HepG2 (cell line): ENCODE data around the gene SRF. TPM values are rescaled to one million over a fixed set of nuclear protein-coding genes. Genes with fewer than 3 reads are reported as not detected.

Experiments
- ATAC-seq: fragments of 200-7000 bp; cut with Tn5 transposase; 3 replicates; pipeline ENCODE4 v1.9.1; 2020; ENCODE audit warnings: mild to moderate bottlenecking, moderate library complexity
- BruUV-seq: library from RNA; stranded (reverse); fragments of 400-500 nt; replicated peaks from 2 replicates; lab custom pipeline; 2021; lab: Mats Ljungman, UMichigan
- CTCF ChIA-PET: fragments of 300-600 bp; formaldehyde crosslinking; extraction: SDS; loops from one replicate; lab custom pipeline; 2021; ENCODE audit warnings: low total read pairs, inconsistent platforms, low intra/inter-chr PET ratio; lab: Yijun Ruan, JAX
- POLR2A ChIA-PET: fragments of 350-600 bp; sonication (Branson Sonifier 250); formaldehyde crosslinking; loops from one replicate; lab custom pipeline; 2020; ENCODE audit warnings: antibody characterized with exemption, inconsistent platforms; lab: Yijun Ruan, JAX
- DNase-seq: peaks from one replicate; pipeline ENCODE4 v3.0.0-alpha.2; 2015; ENCODE audit warnings: low spot score
- FAIRE-seq: peaks from 3 replicates; lab custom pipeline; 2011; peaks lifted over from hg19 to GRCh38; lab: Jason Lieb, UNC
- H2AFZ ChIP-seq: one replicate; pipeline ENCODE4 v1.6.1; 2011; ENCODE audit warnings: low read length, inconsistent platforms
- H3K27ac ChIP-seq: fragments of 300-600 bp; 3 replicates; pipeline ENCODE4 v1.8.0; 2011; ENCODE audit warnings: mixed run types, mild to moderate bottlenecking, mixed read lengths, low read length, inconsistent platforms; ENCODE audit not compliant: insufficient read depth; ENCODE audit errors: extremely low read length
- H3K27me3 ChIP-seq, 2 experiments: fragments of 200-600 bp in 1 of 2; 2 replicates in 1 of 2; 3 replicates in 1 of 2; pipeline versions ENCODE4 v1.6.0 to v1.8.0; 2011; ENCODE audit warnings: low read length in 2 of 2, mild to moderate bottlenecking in 2 of 2, moderate library complexity in 2 of 2, inconsistent platforms in 1 of 2; ENCODE audit not compliant: insufficient read depth in 2 of 2, control insufficient read depth in 1 of 2
- H3K36me3 ChIP-seq, 2 experiments: fragments of 200-600 bp in 1 of 2; replicated peaks in 1 of 2; 2 replicates in 1 of 2; 3 replicates in 1 of 2; pipeline versions ENCODE4 v1.5.1 to v1.8.0; 2011; ENCODE audit warnings: low read length in 2 of 2, inconsistent platforms in 1 of 2; ENCODE audit not compliant: insufficient read depth in 2 of 2, control insufficient read depth in 1 of 2
- H3K4me1 ChIP-seq: 2 replicates; pipeline ENCODE4 v1.5.1; 2012; ENCODE audit warnings: low read length, inconsistent platforms; ENCODE audit not compliant: insufficient read depth
- H3K4me2 ChIP-seq: 2 replicates; pipeline ENCODE4 v1.6.0; 2011; ENCODE audit warnings: low read depth, low read length, inconsistent platforms
- H3K4me3 ChIP-seq, 3 experiments: fragments of 200-600 bp in 1 of 3; sonication (generic), shearing (Covaris generic) in 1 of 3; replicated peaks in 1 of 3; 2 replicates each; pipeline ENCODE4 v1.5.1; 2011 to 2016; ENCODE audit warnings: low read length in 3 of 3, inconsistent platforms in 2 of 3, low read depth in 2 of 3, mild to moderate bottlenecking in 2 of 3, control low read depth in 1 of 3, mixed read lengths in 1 of 3; ENCODE audit not compliant: insufficient read depth in 1 of 3
- H3K79me2 ChIP-seq: one replicate; pipeline ENCODE4 v1.6.1; 2011; ENCODE audit warnings: low read length, inconsistent platforms; ENCODE audit not compliant: insufficient read depth
- H3K9ac ChIP-seq: 2 replicates; pipeline ENCODE4 v1.6.0; 2011; ENCODE audit warnings: mild to moderate bottlenecking, low read depth, low read length, inconsistent platforms; ENCODE audit not compliant: insufficient read depth
- H3K9me3 ChIP-seq: 2 replicates; pipeline ENCODE4 v1.5.1; 2012; ENCODE audit warnings: mild to moderate bottlenecking, low read length
- H4K20me1 ChIP-seq: 2 replicates; pipeline ENCODE4 v1.6.0; 2011; ENCODE audit warnings: inconsistent platforms, mild to moderate bottlenecking, low read length, moderate library complexity; ENCODE audit not compliant: insufficient read depth
- ELF1 ChIP-seq: sonication (generic); formaldehyde crosslinking; IDR thresholded peaks from 2 replicates; pipeline ENCODE4 v1.4.0; 2020; ENCODE audit warnings: missing genetic modification reagents
- HNRNPLL ChIP-seq: fragments of 200-400 bp; formaldehyde crosslinking; IDR thresholded peaks from 2 replicates; pipeline ENCODE4 v1.6.1; 2017; ENCODE audit warnings: mild to moderate bottlenecking, low read depth, low read length; ENCODE audit not compliant: poor library complexity, severe bottlenecking
- POLR2A ChIP-seq, 2 experiments: IDR thresholded peaks; 2 replicates each; pipeline ENCODE4 v1.6.1; 2011; ENCODE audit warnings: low read depth in 2 of 2, low read length in 2 of 2, mild to moderate bottlenecking in 1 of 2, moderate library complexity in 1 of 2; ENCODE audit not compliant: insufficient read depth in 1 of 2
- ZNF792 ChIP-seq: IDR thresholded peaks from 2 replicates; pipeline ENCODE4 v1.6.1; 2016
- WGBS: methylation state at CpG from one replicate; pipeline ENCODE4 v1.1.6; 2017; ENCODE audit warnings: low lambda C conversion rate; 5-methylcytosine and 5-hydroxymethylcytosine counted together
- in situ Hi-C: cut with HindIII; loops from 2 replicates; pipeline ENCODE4 v1.10.0; 2017; ENCODE audit warnings: low pct_unique_long_range_greater_than_20kb; ENCODE audit not compliant: extremely low pct_ligation_motif_present
- intact Hi-C: fragments of 100-400 bp; cut with micrococcal nuclease; formaldehyde crosslinking; loops from one replicate; pipeline ENCODE4 v1.10.0; 2022; ENCODE audit not compliant: unreplicated experiment
- polyA plus RNA-seq, 8 experiments: library from polyadenylated mRNA; depleted of rRNA in 3 of 8; stranded (reverse) in 7 of 8; unstranded in 1 of 8; fragments of >200 nt; fragmentation: Illumina TruSeq in 4 of 8; extraction: Trizol in 4 of 8; gene quantifications; 2 replicates each; pipeline versions ENCODE4 v1.2.1 to v1.2.3, GENCODE V29; 2011 to 2016; ENCODE audit warnings: low read depth in 4 of 8, missing spikeins in 1 of 8, mixed read lengths in 1 of 8; ENCODE audit not compliant: insufficient read depth in 1 of 8
- total RNA-seq, 5 experiments: library from RNA; depleted of rRNA; stranded (reverse); fragments of >200 nt; fragmentation: Illumina TruSeq; extraction: Trizol; gene quantifications; 2 replicates each; pipeline ENCODE4 v1.2.3, GENCODE V29; 2016; ENCODE audit warnings: low read depth in 1 of 5

Gene SRF
- total and polyA plus RNA-seq, 2 of the 13 experiments (the other 11 are each of a cell fraction or from before 2014, with no cell fraction given): 25.5 to 44.1 TPM

- POLR2A ChIA-PET: no interaction called here
- Histone ChIP-seq H2AFZ (no peak overlapping the region), H3K9ac (no peak overlapping the region), H3K36me3 (peaks cover 0 to 3% of the 10 kb centered on the region in 2 experiments; a peak in 1 of 5 replicates), H3K27me3 (no peaks in the 10 kb centered on the region), H3K9me3 (no peaks in the 10 kb centered on the region), H3K4me1 (0 out of 2 replicates have a peak, but pooled peaks cover 2% of the 10 kb centered on the region), H3K4me3 (no peak overlapping the region), H3K79me2 (no peaks in the 10 kb centered on the region)
- ATAC-seq (peak; percentile 6; the same call in 1 of the 3 replicates), FAIRE-seq (no peak)
- 98% methylated on average over 3 of the region's 3 CpGs for WGBS
- BruUV-seq: no TSS peak
- in situ Hi-C loops: no loop called here
- TF ChIP-seq POLR2A (IDR thresholded peaks at IDR 0.05; ENCODE audit: insufficient read depth in 1 of 2, low read depth in 2 of 2, low read length in 2 of 2) (0 out of 4 replicates have a peak, but pooled peaks of 1 of the 2 experiments have one; percentile 2), ZNF792 (CRISPR knock-in tag) (no peak), ELF1 (no peak)
- TF ChIP-seq, all 625 proteins: peak for 1
- Histone ChIP-seq H3K27ac (no peak overlapping the region), H3K4me2 (no peak overlapping the region), H4K20me1 (no peaks in the 10 kb centered on the region)
- intact Hi-C loops: no loop called here
- DNase-seq: no peak
- CTCF ChIA-PET: no interaction called here
These were observed 48.0 kb downstream of the SRF start for GRCh38 chr6:43219119-43219518.

DNA sequence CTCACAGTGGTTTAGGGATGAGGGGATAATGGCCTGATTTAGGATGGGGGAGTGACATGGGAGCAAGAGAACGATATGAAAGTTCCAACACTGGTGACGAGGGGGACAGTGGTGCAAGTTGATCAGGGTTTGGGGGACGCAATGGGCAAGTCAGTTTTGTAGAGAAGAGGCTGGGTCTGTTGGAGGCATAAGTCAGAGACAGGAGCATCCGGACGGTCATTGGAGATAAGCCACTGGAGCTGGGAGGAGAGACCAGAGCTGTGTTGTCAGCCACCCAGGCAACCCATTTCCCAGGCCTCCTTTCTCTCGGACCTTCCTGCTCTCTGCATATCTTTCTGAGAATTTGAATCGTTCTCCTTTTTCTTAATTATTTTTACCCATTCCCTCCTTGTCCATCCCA is 48.7 kb downstream of the SRF start:
- Histone ChIP-seq H3K4me3 (no peak overlapping the region), H3K4me1 (peaks cover 9% of the 10 kb centered on the region; the same call in 1 of the 2 replicates), H3K9ac (no peak overlapping the region), H3K79me2 (no peaks in the 10 kb centered on the region), H3K4me2 (no peak overlapping the region), H3K36me3 (peaks cover 0 to 4% of the 10 kb centered on the region in 2 experiments; a peak in 1 of 5 replicates), H3K9me3 (no peaks in the 10 kb centered on the region), H3K27ac (no peak overlapping the region), H3K27me3 (no peaks in the 10 kb centered on the region), H2AFZ (no peak overlapping the region), H4K20me1 (no peaks in the 10 kb centered on the region)
- ATAC-seq (no peak), DNase-seq (no peak), FAIRE-seq (no peak)
- 86% methylated on average over 7 of the region's 7 CpGs for WGBS
- in situ Hi-C loops: no loop called here
- intact Hi-C loops: no loop called here
- ChIA-PET POLR2A (interaction anchor here (1.3 kb wide), 1 partner anchor 9 kb away, joined by 11 read pairs; the partner anchor contains the start of gene DNPH1), CTCF (no interaction called here)
- no peak for TF ChIP-seq HNRNPLL
- no TSS peak for BruUV-seq
